ENCODE measurements around the gene SPTBN1.

Gene SPTBN1

GRCh38 chr2:54613386-54613785 is 157.3 kb downstream of the SPTBN1 start:
- Histone ChIP-seq H2AFZ (ENCODE audit: low read depth, low read length) (no peak overlapping the region), H3K9me3 (ENCODE audit: insufficient read depth, low read length) (no peaks in the 10 kb centered on the region), H3K9ac (ENCODE audit: low read length) (no peak overlapping the region), H3K4me3 (ENCODE audit: low read length) (no peak overlapping the region), H3K27me3 (ENCODE audit: low read depth, low read length) (no peaks in the 10 kb centered on the region), H4K20me1 (ENCODE audit: insufficient read depth, low read length) (no peaks in the 10 kb centered on the region), H3K79me2 (ENCODE audit: low read length) (no peaks in the 10 kb centered on the region; the same call in 1 of the 2 replicates), H3K36me3 (replicated peaks; ENCODE audit: low read depth, low read length) (peaks cover 4% of the 10 kb centered on the region), H3K4me1 (ENCODE audit: low read length) (peaks cover 17% of the 10 kb centered on the region), H3K4me2 (ENCODE audit: low read length) (peak overlapping the region; percentile 49), H3K27ac (ENCODE audit: low read length) (peak overlapping the region; percentile 13)
- TF ChIP-seq EZH2phosphoT487 (IDR thresholded peaks at IDR 0.05; ENCODE audit: low read depth) (no peak), CTCF (IDR thresholded peaks at IDR 0.05; ENCODE audit: low read depth, low read length) (no peak)

- peaks cover 4% of the 10 kb centered on the region for H3K36me3 ChIP-seq (replicated peaks; ENCODE audit: low read depth, low read length)
- H3K79me2 ChIP-seq (ENCODE audit: low read length) = no peaks in the 10 kb centered on the region
- peak overlapping the region; percentile 13 for H3K27ac ChIP-seq (ENCODE audit: low read length)
- no peaks in the 10 kb centered on the region for H3K9me3 ChIP-seq (ENCODE audit: insufficient read depth, low read length)
- no peak overlapping the region for H3K4me3 ChIP-seq (ENCODE audit: low read length)
- H3K9ac ChIP-seq (ENCODE audit: low read length) = no peak overlapping the region
- H3K27me3 ChIP-seq (ENCODE audit: low read depth, low read length) = no peaks in the 10 kb centered on the region
- H3K4me2 ChIP-seq (ENCODE audit: low read length) = peak overlapping the region; percentile 49
- H4K20me1 ChIP-seq (ENCODE audit: insufficient read depth, low read length) = no peaks in the 10 kb centered on the region
- H3K4me1 ChIP-seq (ENCODE audit: low read length) = peaks cover 20% of the 10 kb centered on the region
- H2AFZ ChIP-seq (ENCODE audit: low read depth, low read length) = no peak overlapping the region
- no peak for TF ChIP-seq CTCF (IDR thresholded peaks at IDR 0.05; ENCODE audit: low read depth, low read length)
- TF ChIP-seq EZH2phosphoT487 (IDR thresholded peaks at IDR 0.05; ENCODE audit: low read depth) = no peak
Observed at GRCh38 chr2:54613794-54614257, 157.7 kb downstream of the SPTBN1 start.

- H3K27me3 ChIP-seq (ENCODE audit: low read depth, low read length) = no peaks in the 10 kb centered on the region
- peaks cover 26% of the 10 kb centered on the region for H3K4me1 ChIP-seq (ENCODE audit: low read length)
- no peaks in the 10 kb centered on the region for H3K79me2 ChIP-seq (ENCODE audit: low read length)
- peaks cover 4% of the 10 kb centered on the region for H3K36me3 ChIP-seq (replicated peaks; ENCODE audit: low read depth, low read length)
- H2AFZ ChIP-seq (ENCODE audit: low read depth, low read length) = no peak overlapping the region
- H3K9me3 ChIP-seq (ENCODE audit: insufficient read depth, low read length) = no peaks in the 10 kb centered on the region
- no peak overlapping the region for H3K27ac ChIP-seq (ENCODE audit: low read length)
- H3K4me2 ChIP-seq (ENCODE audit: low read length) = no peak overlapping the region
- TF ChIP-seq EZH2phosphoT487 (IDR thresholded peaks at IDR 0.05; ENCODE audit: low read depth) (no peak), CTCF (IDR thresholded peaks at IDR 0.05; ENCODE audit: low read depth, low read length) (no peak)
- no peak overlapping the region for H3K4me3 ChIP-seq (ENCODE audit: low read length)
- H3K9ac ChIP-seq (ENCODE audit: low read length) = no peak overlapping the region
- H4K20me1 ChIP-seq (ENCODE audit: insufficient read depth, low read length) = no peaks in the 10 kb centered on the region
Observed at GRCh38 chr2:54614819-54615218, 158.7 kb downstream of the SPTBN1 start.

GRCh38 chr2:54615832-54616534 is 159.9 kb downstream of the SPTBN1 start:
- H2AFZ ChIP-seq (ENCODE audit: low read depth, low read length) = no peak overlapping the region
- H3K27ac ChIP-seq (ENCODE audit: low read length) = no peak overlapping the region
- no peaks in the 10 kb centered on the region for H3K27me3 ChIP-seq (ENCODE audit: low read depth, low read length)
- H3K36me3 ChIP-seq (replicated peaks; ENCODE audit: low read depth, low read length) = peaks cover 4% of the 10 kb centered on the region
- H3K9me3 ChIP-seq (ENCODE audit: insufficient read depth, low read length) = no peaks in the 10 kb centered on the region
- TF ChIP-seq EZH2phosphoT487 (IDR thresholded peaks at IDR 0.05; ENCODE audit: low read depth) (no peak), CTCF (IDR thresholded peaks at IDR 0.05; ENCODE audit: low read depth, low read length) (no peak)
- H3K4me3 ChIP-seq (ENCODE audit: low read length) = no peak overlapping the region
- no peaks in the 10 kb centered on the region for H4K20me1 ChIP-seq (ENCODE audit: insufficient read depth, low read length)
- no peaks in the 10 kb centered on the region for H3K79me2 ChIP-seq (ENCODE audit: low read length)
- peaks cover 26% of the 10 kb centered on the region for H3K4me1 ChIP-seq (ENCODE audit: low read length)
- no peak overlapping the region for H3K4me2 ChIP-seq (ENCODE audit: low read length)
- no peak overlapping the region for H3K9ac ChIP-seq (ENCODE audit: low read length)
